Hepatocyte (in vitro differentiated cells): ENCODE data around the gene TRIM8. TPM values are rescaled to one million over a fixed set of nuclear protein-coding genes. Genes with fewer than 3 reads are reported as not detected.

Source experiments
- DNase-seq: peaks from one replicate; pipeline ENCODE4 v3.0.0-alpha.2; 2016; ENCODE audit warnings: low spot score
- H2AFZ ChIP-seq: fragments of 200-600 bp; sonication (generic); 2 replicates; pipeline ENCODE4 v1.6.0; 2016; ENCODE audit warnings: antibody characterized with exemption, mild to moderate bottlenecking
- H3K27ac ChIP-seq: fragments of 200-600 bp; sonication (generic); 2 replicates; pipeline ENCODE4 v1.5.1; 2016; ENCODE audit warnings: mild to moderate bottlenecking
- H3K27me3 ChIP-seq: fragments of 200-600 bp; sonication (generic); 2 replicates; pipeline ENCODE4 v1.6.1; 2016
- H3K36me3 ChIP-seq: fragments of 200-600 bp; sonication (generic); replicated peaks from 2 replicates; pipeline ENCODE4 v1.5.1; 2016; ENCODE audit warnings: low read depth; ENCODE audit not compliant: insufficient read depth
- H3K4me1 ChIP-seq: fragments of 200-600 bp; sonication (generic); 2 replicates; pipeline ENCODE4 v1.5.1; 2016; ENCODE audit warnings: mild to moderate bottlenecking, moderate library complexity; ENCODE audit not compliant: insufficient read depth
- H3K4me2 ChIP-seq: fragments of 200-600 bp; sonication (generic); 2 replicates; pipeline ENCODE4 v1.6.0; 2016
- H3K4me3 ChIP-seq: fragments of 200-600 bp; sonication (generic); 2 replicates; pipeline ENCODE4 v1.5.1; 2016; ENCODE audit warnings: mild to moderate bottlenecking
- H3K79me2 ChIP-seq: fragments of 200-600 bp; sonication (generic); 2 replicates; pipeline ENCODE4 v1.6.0; 2017; ENCODE audit warnings: mild to moderate bottlenecking
- H3K9me2 ChIP-seq: fragments of 200-600 bp; sonication (generic); replicated peaks from 2 replicates; pipeline ENCODE4 v1.6.0; 2017; ENCODE audit warnings: mild to moderate bottlenecking; ENCODE audit not compliant: insufficient read depth
- H3K9me3 ChIP-seq: fragments of 200-600 bp; sonication (generic); 2 replicates; pipeline ENCODE4 v1.5.1; 2016; ENCODE audit warnings: low read depth, mild to moderate bottlenecking
- H4K20me1 ChIP-seq: fragments of 200-600 bp; sonication (generic); 2 replicates; pipeline ENCODE4 v1.6.0; 2016; ENCODE audit warnings: mild to moderate bottlenecking; ENCODE audit not compliant: insufficient read depth, poor library complexity, severe bottlenecking
- EZH2 ChIP-seq: fragments of 200-600 bp; sonication (generic); IDR thresholded peaks from 2 replicates; pipeline ENCODE4 v1.6.1; 2016; ENCODE audit warnings: antibody characterized with exemption, mild to moderate bottlenecking, borderline replicate concordance
- EZH2phosphoT487 ChIP-seq: fragments of 200-600 bp; sonication (generic); IDR thresholded peaks from one replicate; pipeline ENCODE4 v1.6.1; 2018; ENCODE audit warnings: antibody characterized with exemption, mild to moderate bottlenecking, low read depth, moderate library complexity; ENCODE audit not compliant: unreplicated experiment, severe bottlenecking
- WGBS: methylation state at CpG from one replicate; pipeline ENCODE4 v1.1.6; 2016; ENCODE audit warnings: low lambda C conversion rate; ENCODE audit errors: missing lambda C conversion rate; 5-methylcytosine and 5-hydroxymethylcytosine counted together
- polyA plus RNA-seq: library from polyadenylated mRNA; unstranded; fragments of >200 nt; fragmentation: Nextera tagmentation; extraction: Ambion mirVana; gene quantifications from 2 replicates; pipeline ENCODE4 v1.2.1, GENCODE V29; 2016
- total RNA-seq: library from RNA; depleted of rRNA; stranded (reverse); fragments of >200 nt; gene quantifications from 2 replicates; pipeline ENCODE4 v1.2.3, GENCODE V29; 2014
- TF ChIP-seq, protein P1 (sequence below): fragments of 200-600 bp; sonication (generic); IDR thresholded peaks from 2 replicates; pipeline ENCODE4 v1.5.1; 2016; ENCODE audit warnings: antibody characterized with exemption, mild to moderate bottlenecking; ENCODE audit not compliant: poor library complexity

Gene TRIM8
- total and polyA plus RNA-seq, 2 experiments from 2014 or later: 53.3 to 61.2 TPM

DNA sequence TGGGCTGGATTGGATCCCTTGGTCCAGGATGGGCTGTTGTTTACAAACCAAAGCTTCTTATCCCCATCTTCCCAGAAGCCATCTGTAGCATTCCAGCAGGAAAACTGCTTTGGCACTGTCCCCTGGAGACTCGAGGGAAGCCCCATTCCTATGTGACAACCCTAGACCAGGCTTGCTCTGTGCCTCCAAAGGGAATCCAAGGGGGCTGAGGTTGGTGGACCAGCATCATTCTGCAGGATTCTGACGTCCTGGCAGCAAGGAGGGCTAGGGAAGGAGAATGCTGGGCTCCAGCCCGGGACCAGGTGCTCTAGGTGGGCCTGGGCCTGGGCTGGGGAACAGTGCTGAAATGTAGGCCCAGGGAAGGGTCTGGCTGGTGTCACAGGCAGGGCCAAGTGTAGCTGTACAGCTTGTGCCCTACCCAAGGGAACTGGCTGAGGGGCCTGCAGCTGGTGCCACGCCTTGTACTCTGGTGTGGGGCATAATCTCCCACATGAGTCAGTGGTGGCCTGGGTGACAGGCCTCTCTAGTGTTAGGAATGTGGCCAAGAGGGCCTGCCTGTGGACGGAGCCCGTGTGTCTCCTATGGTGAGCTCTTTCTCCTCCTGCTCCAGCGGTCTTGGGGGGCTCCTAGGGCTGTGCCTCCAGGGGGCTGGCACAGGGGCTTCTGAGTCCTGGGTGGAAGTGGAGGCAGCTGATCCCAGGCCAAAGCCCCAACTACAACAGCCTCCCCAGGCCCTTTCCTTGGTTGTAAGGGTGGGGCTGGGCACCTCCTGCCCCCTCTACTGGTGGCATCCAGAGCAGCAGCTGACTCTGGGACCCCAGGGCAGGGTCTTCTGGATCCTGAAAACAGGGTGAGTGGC lies 25.2 kb downstream of the TRIM8 start:
- DNase-seq: peak; percentile 61

DNA sequence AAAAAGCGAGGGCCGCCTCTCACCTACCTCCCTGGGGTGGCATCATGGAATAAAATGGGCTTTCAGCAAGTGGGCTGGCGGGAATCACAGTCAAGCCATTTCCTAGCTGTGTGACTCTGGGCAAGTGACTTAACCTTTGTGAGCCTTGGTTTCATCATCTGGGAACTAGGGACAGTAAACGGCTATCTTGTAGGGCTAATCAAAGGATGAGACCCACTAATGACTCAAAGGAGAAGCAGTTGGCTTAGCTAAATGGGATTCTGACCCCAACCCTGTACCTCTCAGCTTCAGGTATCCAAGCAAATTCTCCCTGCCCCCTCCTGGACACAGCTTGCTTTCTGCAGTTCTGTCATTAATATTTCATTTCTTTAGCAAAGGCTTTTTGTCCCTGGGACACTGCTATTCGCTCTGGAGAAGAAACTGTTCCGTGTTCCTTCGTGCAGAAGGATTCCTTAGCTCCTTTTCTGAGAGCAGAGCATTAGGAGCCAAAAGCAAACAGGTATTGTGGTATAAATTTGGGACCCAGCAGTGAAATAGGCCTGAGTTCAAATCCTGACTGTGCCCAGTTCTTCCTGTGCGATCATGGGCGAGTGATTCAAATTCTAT lies 25.9 kb downstream of the TRIM8 start:
- WGBS: 83% methylated on average over 9 of the region's 9 CpGs
- Histone ChIP-seq H3K9me3 (no peaks in the 10 kb centered on the region), H2AFZ (no peak overlapping the region), H3K79me2 (no peaks in the 10 kb centered on the region), H3K36me3 (no peaks in the 10 kb centered on the region), H3K4me3 (no peak overlapping the region), H3K27me3 (no peaks in the 10 kb centered on the region), H4K20me1 (no peaks in the 10 kb centered on the region), H3K4me2 (no peak overlapping the region), H3K4me1 (peaks cover 29% of the 10 kb centered on the region), H3K9me2 (no peaks in the 10 kb centered on the region), H3K27ac (no peak overlapping the region)
- TF ChIP-seq, protein P1, sequence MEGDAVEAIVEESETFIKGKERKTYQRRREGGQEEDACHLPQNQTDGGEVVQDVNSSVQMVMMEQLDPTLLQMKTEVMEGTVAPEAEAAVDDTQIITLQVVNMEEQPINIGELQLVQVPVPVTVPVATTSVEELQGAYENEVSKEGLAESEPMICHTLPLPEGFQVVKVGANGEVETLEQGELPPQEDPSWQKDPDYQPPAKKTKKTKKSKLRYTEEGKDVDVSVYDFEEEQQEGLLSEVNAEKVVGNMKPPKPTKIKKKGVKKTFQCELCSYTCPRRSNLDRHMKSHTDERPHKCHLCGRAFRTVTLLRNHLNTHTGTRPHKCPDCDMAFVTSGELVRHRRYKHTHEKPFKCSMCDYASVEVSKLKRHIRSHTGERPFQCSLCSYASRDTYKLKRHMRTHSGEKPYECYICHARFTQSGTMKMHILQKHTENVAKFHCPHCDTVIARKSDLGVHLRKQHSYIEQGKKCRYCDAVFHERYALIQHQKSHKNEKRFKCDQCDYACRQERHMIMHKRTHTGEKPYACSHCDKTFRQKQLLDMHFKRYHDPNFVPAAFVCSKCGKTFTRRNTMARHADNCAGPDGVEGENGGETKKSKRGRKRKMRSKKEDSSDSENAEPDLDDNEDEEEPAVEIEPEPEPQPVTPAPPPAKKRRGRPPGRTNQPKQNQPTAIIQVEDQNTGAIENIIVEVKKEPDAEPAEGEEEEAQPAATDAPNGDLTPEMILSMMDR: no peak
- TF ChIP-seq EZH2 (no peak), EZH2phosphoT487 (no peak)
- DNase-seq: no peak

More for the DNA sequence above, 25.2 kb downstream of the TRIM8 start:
- peaks cover 22% of the 10 kb centered on the region for H3K4me1 ChIP-seq
- WGBS: 82% methylated on average over 7 of the region's 7 CpGs
- no peak overlapping the region for H3K4me2 ChIP-seq
- H3K27me3 ChIP-seq: no peaks in the 10 kb centered on the region
- H3K9me2 ChIP-seq: no peaks in the 10 kb centered on the region
- H4K20me1 ChIP-seq: no peaks in the 10 kb centered on the region
- no peak for TF ChIP-seq EZH2phosphoT487
- TF ChIP-seq, protein P1: peak; percentile 3
- peak overlapping the region; percentile 40 for H3K27ac ChIP-seq
- no peak overlapping the region for H3K4me3 ChIP-seq
- no peaks in the 10 kb centered on the region for H3K36me3 ChIP-seq
- H2AFZ ChIP-seq: no peak overlapping the region
- no peaks in the 10 kb centered on the region for H3K79me2 ChIP-seq
- H3K9me3 ChIP-seq: no peaks in the 10 kb centered on the region

DNA sequence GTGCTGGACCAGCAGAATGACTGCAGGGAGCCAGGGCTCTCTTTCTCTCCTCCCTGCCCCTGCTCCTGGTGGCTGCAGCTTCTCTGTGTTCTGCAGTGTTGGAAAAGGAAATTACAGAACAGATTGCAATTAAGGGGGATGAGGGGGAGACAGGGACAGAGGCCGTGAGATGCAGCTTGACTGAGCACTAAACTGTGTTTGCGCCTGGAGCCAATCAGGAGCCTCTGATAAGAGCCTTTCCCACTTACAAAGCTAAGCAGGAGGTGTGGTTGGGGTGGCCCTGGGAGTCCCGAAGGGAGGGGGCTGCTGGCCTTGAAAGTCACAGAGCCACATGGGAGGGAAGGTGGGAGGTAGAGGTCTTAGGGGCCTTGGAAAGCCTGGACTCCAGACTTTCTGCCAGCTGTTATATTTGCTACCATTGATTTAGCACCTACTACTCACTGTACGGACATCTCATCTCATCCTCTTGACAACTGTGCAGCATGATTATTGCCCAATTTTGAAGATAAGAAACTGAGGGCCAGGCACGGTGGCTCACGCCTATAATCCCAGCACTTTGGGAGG lies 26.7 kb downstream of the TRIM8 start:
- H3K4me2 ChIP-seq: no peak overlapping the region
- no peaks in the 10 kb centered on the region for H3K79me2 ChIP-seq
- H3K27me3 ChIP-seq: no peaks in the 10 kb centered on the region
- no peak for DNase-seq
- H3K9me3 ChIP-seq: no peaks in the 10 kb centered on the region
- WGBS: 42% methylated on average over 6 of the region's 6 CpGs
- no peak overlapping the region for H2AFZ ChIP-seq
- TF ChIP-seq, protein P1: no peak
- TF ChIP-seq EZH2 (no peak), EZH2phosphoT487 (no peak)
- no peaks in the 10 kb centered on the region for H3K36me3 ChIP-seq
- H3K9me2 ChIP-seq: no peaks in the 10 kb centered on the region
- H4K20me1 ChIP-seq: no peaks in the 10 kb centered on the region
- H3K4me3 ChIP-seq: no peak overlapping the region
- H3K4me1 ChIP-seq: peaks cover 37% of the 10 kb centered on the region
- H3K27ac ChIP-seq: no peak overlapping the region
